ENCODE data around the gene ZNF827.

ZNF827 gene

GRCh38 chr4:145773581-145774234, 164.9 kb downstream of the ZNF827 start:
- H3K27ac ChIP-seq: peak overlapping the region; percentile 47
- peak; percentile 72 for DNase-seq (ENCODE audit: low read depth, low spot score)

- H3K27ac ChIP-seq: no peak overlapping the region
- no peak for DNase-seq (ENCODE audit: low read depth, low spot score)
Measured at GRCh38 chr4:145772347-145772746, 166.3 kb downstream of the ZNF827 start.

DNA sequence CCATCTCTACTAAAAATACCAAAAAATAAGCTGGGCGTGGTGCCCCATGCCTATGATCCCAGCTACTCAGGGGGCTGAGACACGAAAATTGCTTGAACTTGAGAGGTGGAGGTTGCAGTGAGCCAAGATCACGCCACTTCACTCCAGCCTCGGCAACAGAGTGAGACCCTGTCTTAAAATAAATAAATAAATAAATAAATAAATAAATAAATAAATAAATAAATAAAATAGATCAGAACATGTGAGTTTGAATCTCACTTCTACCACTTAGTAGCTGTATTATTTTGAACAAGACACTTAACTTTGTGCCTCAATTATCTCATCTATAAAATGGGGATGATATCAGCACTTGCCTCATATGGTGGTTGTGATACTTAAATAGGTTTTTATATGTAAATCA, 168.5 kb downstream of the ZNF827 start:
- no peak for DNase-seq (ENCODE audit: low read depth, low spot score)
- no peak overlapping the region for H3K27ac ChIP-seq

- H3K27ac ChIP-seq: no peak overlapping the region
- no peak for DNase-seq (ENCODE audit: low read depth, low spot score)
Measured at GRCh38 chr4:145769450-145770037, 169.1 kb downstream of the ZNF827 start.

- no peak for DNase-seq (ENCODE audit: low read depth, low spot score)
- H3K27ac ChIP-seq: no peak overlapping the region
Measured at GRCh38 chr4:145766273-145766672, 172.3 kb downstream of the ZNF827 start.

- H3K27ac ChIP-seq: no peak overlapping the region
- no peak for DNase-seq (ENCODE audit: low read depth, low spot score)
Measured at GRCh38 chr4:145763399-145763798, 175.2 kb downstream of the ZNF827 start.

DNA sequence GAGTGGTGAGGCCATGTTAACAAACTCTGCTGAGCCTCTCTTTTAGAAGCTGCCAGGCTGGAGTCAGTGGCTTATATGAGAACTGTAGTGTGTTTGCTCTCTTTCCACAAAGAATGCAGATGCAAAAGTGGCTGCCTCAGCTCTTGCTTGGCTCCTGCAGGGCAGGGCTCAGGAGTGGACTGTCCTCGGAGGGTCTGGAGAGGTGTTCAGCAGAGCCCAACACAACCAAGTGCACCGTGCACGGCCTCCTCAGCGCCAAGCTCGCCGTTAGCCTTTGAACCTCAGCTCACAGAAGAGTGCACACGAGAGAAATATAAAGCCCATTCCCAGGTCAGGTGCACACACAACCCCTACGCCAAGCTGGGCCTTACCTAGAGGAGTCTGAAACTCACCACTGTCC, 175.9 kb downstream of the ZNF827 start:
- no peak for DNase-seq (ENCODE audit: low read depth, low spot score)
- H3K27ac ChIP-seq: no peak overlapping the region

DNA sequence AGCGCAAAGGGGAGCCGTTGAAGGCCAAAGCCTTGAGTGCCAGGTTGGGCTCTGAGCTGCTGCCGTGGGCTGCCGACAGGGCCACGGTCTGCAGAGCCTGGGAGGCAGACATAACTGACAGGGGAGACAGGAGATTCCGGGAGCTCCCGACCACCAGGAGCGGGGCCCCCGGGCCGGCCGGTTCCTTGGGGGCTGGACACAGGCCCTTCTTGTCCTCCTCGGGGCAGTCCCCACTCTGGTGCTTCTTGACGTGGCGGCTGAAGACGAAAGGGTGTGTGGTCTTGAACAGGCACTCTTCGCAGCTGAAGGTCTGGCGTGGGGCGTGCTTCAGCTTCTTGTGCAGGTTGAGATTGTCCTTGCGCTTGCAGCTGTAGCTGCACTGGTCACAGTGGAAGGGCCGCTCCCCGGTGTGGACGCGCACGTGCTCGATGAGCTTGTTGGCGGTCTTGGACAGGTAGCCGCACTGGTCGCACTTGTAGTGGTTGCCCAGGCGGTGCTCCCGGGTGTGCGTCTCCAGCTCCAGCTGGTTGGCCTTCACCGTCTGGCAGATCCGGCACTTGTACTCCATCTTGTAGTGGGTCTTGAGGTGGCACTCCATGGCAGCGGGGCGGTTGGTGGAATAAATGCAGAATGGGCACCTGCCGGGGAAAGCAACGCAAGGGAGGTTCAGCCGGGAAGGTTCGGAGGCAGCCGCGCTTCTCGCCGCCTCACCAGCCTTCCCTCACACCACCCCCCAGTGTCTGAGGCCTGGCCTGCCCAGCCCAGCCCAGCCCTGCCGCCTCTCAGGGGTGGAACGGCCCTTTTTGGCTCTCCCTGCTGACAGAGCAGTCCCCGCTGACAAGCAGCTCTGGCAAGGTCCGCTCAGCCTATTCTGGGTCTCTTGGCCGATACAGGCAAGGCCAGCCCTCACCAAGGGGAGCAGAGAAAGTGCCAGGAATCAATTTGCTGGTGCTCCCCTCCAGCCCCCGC, 177.4 kb downstream of the ZNF827 start:
- H3K27ac ChIP-seq: no peak overlapping the region
- DNase-seq (ENCODE audit: low read depth, low spot score): no peak

DNA sequence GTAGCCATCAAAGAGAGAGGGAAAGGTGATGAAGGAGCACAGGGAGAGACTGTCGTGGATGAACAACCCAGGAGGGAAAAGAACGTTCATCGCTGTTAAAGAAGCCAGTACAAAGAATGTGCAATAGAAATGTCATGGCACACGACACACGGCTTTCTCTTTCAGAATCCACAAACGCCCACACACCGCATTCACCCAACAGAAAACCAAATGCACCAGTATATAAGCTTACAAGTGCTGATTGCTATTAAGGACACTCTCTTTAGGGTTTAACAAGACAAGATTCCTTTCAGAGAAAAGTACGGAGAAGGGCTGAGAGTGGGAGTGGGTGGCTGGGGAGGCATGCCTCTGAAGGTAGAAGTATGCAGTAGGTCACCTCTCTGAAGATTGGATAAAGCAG, 178.4 kb downstream of the ZNF827 start:
- DNase-seq (ENCODE audit: low read depth, low spot score): no peak
- no peak overlapping the region for H3K27ac ChIP-seq

GRCh38 chr4:145757188-145757587, 181.4 kb downstream of the ZNF827 start:
- no peak overlapping the region for H3K27ac ChIP-seq
- no peak for DNase-seq (ENCODE audit: low read depth, low spot score)

DNA sequence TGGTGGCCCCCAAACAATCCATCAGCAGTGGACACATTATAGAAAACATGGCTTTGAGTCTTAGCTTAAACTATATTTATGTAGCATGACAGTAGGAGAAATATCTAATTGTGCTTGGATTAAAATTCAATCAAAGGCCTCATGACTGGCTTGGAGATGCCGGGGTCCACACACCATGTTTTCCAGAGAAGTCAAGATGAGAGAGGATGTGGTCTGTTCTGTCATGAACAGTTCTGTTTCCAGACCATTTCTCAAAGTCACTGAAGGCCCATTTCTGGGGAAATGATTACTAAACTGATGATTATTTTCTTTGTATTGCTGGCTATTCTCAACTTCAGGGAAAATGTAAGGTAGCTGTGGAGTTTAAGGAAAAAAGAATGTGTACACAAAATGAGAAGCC, 182.4 kb downstream of the ZNF827 start:
- DNase-seq (ENCODE audit: low read depth, low spot score): no peak
- no peak overlapping the region for H3K27ac ChIP-seq

DNA sequence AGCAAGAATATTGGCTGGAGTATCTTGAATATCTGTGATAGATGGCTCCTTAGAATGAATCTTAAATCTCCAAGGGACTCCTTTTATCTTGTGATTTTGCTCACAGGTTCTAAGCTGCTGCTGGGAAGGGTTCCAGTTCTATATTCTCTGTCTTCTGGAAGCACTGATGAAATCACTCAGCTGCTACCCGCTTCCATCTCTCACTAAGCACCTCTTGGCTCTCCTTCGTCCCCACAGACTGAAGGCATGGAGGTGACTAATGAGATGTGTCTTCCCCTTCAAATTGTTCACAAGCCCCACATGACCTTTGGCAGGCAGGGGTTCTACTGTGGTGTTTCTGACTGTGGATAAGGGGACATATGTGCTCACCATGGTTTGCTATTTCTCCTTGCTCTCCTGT, 182.8 kb downstream of the ZNF827 start:
- H3K27ac ChIP-seq: no peak overlapping the region
- DNase-seq (ENCODE audit: low read depth, low spot score): no peak

DNA sequence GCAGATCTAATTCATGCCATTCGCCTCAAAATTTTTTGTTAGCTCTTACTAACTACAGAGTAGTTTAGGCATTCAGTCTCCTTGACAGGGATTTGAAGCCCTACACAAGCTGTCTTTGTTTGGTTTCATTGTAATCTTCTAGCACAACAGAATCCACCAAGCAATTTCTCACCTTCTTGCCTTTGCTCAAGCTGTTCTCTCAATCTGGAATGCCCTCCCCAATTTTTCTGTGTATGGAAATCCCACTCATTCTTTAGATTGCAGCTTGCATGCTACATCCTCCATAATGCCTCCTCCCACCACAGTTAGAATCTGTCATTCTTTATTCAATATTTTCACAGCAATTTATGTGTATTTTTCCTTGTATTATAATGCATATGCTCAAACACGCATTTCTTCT, 195.0 kb downstream of the ZNF827 start:
- no peak overlapping the region for H3K27ac ChIP-seq
- DNase-seq (ENCODE audit: low read depth, low spot score): no peak

DNA sequence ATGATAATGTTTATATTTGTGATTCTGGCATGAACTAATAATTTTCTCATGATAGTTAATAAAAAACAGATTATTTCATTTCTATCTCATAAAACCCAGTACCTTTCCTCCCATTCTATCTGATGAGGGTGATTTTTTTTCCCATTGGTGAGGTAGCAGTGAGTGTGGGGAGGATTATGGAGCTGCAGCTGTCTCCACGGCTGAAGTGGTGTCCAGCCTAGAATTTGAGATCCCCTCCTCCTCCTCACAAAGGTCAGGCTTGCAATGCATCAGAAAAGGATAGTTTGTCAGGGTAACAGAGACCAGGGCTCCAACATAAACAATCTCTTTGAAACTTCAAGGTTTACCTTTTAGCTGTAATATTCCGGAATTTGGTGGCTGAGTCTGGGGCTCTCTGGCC, 197.8 kb downstream of the ZNF827 start:
- no peak overlapping the region for H3K27ac ChIP-seq
- no peak for DNase-seq (ENCODE audit: low read depth, low spot score)

DNA sequence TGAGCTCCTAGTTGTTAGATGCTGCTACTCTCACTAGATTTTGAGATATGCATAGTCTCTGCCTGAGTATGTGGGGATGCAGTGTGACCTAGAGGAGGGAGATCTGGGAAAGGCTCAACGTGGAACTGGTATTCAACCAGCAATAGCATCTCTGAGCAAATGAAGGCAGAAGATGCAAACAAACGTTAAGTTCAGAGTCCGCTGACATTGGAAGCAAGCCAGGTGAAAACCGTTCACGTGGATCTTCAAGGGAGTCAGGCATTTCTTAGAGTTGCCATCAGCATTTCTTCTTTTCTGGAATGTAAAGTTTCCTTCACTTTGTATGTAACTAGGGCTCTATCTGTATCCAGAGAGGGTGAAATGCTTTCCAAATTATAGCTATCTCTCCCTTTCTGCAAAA, 198.8 kb downstream of the ZNF827 start:
- H3K27ac ChIP-seq: no peak overlapping the region
- no peak for DNase-seq (ENCODE audit: low read depth, low spot score)

GRCh38 chr4:145736241-145736831, 202.3 kb downstream of the ZNF827 start:
- H3K27ac ChIP-seq: peak overlapping the region; percentile 95
- DNase-seq (ENCODE audit: low read depth, low spot score): no peak

DNA sequence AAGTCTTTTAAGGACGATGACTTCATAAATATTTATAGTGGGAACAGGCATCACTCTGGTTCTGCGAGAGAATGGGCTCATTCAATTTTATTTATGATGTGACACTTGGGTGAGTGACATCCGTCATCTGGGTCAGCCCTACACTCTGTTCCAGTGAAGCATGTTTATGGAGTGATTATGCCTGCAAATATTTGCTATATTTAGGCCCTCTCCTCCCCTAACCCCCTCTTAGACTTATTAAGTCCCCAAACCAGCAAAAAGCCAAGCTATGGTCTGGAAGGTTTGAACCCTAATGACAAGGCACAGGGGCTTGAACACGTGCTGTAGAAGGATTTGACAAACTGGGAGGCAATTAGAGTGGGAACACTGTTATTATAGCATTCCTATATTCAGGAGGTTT, 202.8 kb downstream of the ZNF827 start:
- no peak for DNase-seq (ENCODE audit: low read depth, low spot score)
- H3K27ac ChIP-seq: peak overlapping the region; percentile 95

DNA sequence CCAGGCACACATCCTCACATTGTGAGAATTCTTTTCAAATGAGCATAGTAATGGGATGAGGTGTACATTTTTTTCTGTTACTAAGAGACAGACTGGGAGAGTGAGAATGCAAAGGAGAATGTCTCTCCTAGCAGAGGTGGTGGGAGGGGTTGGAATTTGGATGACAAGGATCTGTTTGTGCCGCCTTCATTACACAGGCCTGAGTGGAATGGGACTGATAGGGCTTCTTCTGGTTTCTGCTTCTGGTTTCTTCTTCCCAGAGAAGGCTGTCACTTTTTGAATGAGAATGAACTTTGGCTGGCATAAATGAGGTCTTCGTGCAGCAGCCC, 203.3 kb downstream of the ZNF827 start:
- peak overlapping the region; percentile 95 for H3K27ac ChIP-seq
- DNase-seq (ENCODE audit: low read depth, low spot score): peak; percentile 93

DNA sequence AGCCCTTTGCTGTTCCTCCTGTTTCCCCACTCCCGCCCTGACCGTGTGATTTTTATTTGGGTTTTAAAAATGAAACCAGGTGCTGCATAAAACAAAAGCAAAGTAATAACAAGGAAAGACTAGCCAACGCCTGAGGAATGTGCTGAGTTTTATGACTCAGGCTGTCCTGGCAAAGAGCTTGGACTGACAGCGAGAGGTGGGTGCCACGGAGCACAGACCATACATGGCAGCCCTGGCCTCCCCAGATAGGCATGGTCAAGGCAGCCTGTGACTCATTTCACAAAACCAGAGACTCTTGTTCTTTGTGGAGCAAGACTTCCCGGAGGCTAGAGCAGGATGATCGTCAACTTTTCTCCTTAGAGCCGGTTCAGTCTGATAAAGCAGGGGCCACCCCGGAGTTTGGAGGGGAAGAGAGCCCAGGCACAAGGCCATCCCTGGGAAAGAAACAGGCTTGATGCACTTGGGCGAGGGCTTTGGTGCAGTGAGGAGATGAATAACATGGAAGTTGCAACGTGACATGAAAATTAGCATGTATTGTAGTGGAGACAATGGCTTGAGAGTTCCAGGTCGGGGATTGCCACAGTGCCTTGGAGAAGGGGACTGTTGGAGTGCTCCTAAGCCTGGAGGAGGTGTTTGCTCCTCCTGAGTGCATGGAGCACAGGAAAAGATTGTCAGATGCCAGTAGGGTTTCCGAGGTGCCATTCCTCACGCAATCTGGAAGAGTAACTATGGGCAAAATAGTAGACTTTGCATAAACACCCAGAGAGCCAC, 203.9 kb downstream of the ZNF827 start:
- H3K27ac ChIP-seq: peak overlapping the region; percentile 95
- peak; percentile 98 for DNase-seq (ENCODE audit: low read depth, low spot score)

DNA sequence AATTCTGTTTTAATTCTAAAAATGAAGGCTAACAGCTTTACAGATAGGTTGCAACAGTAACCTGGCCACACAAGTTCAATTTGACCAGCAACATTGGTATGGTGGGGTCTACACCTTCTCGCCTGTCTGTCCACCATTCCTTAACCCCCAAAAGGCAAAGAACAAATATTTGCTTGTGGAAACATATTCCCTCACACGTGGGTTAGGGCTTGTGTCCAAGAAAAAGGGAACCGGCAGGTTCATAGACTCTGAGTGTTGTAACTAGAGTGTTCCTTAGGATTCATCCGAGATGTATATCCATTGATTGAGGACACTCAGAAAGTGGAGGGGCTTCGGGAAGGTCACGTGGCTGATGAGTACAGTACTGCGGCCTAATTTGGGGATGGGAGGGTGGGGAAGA, 204.6 kb downstream of the ZNF827 start:
- DNase-seq (ENCODE audit: low read depth, low spot score): no peak
- peak overlapping the region; percentile 95 for H3K27ac ChIP-seq
